Adipose tissue (tissue), 3 donors: ENCODE data around the gene EFR3B. TPM values are rescaled to one million over a fixed set of nuclear protein-coding genes. Genes with fewer than 3 reads are reported as not detected.

ENCODE experiments used
- H3K27ac ChIP-seq: one replicate; pipeline ENCODE4 v1.5.1; 2013; ENCODE audit warnings: low read depth, low read length
- WGBS, 3 donors: extraction: QIAGEN DNeasy Blood & Tissue Kit; methylation state at CpG; one replicate each; pipeline ENCODE4 v1.1.7; 2013; 5-methylcytosine and 5-hydroxymethylcytosine counted together
- polyA plus RNA-seq, 3 donors: library from polyadenylated mRNA; stranded (reverse); fragments of 200-250 nt; gene quantifications; one replicate each; pipeline ENCODE4 v1.2.3, GENCODE V29; 2013
- donor health status: healthy with polysubstance abuse.
- donor health status: Bipolar disorder and iron deficiency.
- donor health status: healthy.

The EFR3B gene
- polyA plus RNA-seq, 3 donors: 0.18 to 1.1 (median 0.49) TPM

DNA sequence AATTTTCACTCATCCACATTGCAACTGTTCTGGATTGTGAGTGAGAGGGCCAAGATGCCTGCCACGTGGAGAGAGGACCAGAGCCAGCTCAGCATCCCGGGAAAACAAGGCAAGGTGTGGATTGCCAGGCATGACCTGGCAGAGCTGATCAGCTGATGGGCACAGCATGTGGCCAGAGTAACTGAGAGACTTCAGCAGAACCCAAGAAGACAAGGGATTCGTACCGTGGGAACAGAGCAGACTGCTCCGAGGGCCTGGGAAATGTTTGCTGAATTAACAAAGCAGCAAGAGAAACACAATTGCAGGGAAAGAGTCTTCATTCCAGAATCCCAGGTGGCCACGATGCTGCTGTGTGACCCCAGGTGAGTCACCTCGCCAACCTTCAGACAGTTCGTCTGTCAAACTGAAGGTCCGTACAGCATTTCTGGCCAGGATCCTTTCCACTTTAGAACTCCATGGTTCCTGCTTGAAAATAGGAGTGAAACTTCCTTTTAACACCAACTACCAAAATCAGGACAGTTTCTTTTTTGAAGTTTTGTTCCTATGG lies 152.8 kb downstream of the EFR3B start:
- WGBS, 3 donors: 43 to 90% (median 87%) methylated on average over 9 of the region's 9 CpGs
- no peak overlapping the region for H3K27ac ChIP-seq

DNA sequence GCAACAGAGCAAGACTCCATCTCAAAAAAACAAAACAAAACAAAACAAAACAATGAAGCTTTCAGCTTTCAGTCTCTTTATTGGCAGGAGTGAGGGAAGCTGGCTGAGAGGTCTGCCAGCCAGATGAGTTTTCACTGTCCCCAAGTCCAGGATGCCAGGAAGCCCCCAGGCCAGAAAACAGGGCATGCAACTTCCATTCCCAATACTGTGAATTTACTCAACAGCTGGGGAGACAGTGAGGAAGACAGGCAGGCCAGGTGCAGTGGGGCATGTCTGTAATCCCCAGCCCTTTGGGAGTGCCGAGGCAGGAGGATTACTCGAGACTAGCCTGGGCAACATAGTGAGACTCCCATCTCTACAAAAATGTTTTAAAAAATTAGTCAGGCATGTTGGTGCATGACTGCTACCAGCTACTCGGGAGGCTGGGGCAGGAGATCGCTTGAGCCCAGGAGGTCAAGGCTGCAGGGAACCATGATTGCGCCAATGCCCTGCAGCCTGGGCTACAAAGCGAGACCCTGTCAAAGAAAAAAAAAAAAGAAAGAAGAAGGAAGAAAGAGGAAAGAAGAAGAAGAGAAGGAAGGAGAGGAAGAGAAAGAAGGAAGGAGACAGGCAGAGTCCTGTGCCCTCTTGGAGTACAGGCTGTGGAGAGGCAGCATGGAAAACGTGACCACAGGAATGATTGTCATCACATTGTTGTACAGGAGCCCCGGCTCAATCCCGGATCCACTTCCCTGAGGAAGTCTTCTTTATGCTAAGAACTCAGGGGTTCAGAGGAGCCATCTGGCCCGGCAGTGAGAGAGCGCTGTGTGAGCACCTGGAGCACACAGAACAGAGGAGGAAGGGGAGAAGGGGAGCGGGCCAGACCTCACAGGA lies 155.7 kb downstream of the EFR3B start:
- no peak overlapping the region for H3K27ac ChIP-seq
- 54 to 69% (median 54%) methylated on average over 12 of the region's 12 CpGs for WGBS, 3 donors

DNA sequence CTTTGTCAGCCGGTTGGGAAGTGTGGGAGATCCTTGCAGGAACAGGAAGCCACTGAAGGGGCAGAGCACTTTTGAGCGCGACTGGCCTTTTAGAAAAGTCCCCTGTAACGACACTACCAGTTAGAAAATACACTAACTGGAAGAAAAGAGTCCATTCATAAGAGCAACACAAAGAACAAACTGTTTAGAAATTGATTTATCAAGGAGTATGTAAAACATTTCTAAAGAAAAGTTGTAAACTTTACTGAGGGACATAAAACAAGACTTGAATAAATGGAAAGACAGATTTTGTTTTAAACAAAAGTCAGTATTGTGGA lies 156.3 kb downstream of the EFR3B start:
- H3K27ac ChIP-seq: no peak overlapping the region
- 32 to 57% (median 33%) methylated on average over 4 of the region's 4 CpGs for WGBS, 3 donors

DNA sequence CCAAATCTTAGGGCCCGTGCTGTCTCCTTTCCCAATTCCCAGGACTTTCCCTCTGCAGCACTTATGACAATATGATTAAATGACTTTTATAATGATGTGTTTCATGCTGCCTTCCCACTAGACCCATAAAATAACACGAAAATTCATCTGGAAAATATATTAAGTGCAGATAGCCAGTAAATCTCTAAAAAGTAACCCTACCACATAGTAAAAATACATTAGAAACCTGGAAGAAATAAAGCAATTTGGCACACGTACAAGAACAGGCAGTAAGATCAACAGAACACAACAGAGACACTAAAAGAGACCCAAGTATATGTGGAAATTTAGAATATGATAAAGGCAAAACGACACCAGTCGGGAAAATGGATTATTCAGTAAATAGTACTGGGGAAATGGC lies 156.7 kb downstream of the EFR3B start:
- no peak overlapping the region for H3K27ac ChIP-seq
- 66 to 85% (median 66%) methylated on average over 5 of the region's 5 CpGs for WGBS, 3 donors

DNA sequence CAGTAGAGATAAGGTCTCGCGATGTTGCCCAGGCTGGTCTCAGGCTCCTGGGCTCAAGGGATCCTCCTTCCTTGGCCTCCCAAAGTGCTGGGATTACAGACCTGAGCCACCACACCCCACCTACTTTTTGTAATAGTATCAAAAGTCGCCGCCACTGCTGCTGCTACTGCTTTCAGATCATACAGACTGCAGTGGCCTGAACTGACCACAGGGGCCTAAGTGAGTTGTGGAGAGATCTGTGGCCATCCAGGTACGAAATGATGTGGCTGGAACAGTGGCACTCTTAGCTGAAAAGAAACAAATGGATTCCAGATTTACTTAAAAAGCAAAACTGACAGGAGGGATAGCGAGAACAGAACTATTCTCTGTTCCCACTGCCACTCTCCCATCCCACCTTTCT lies 159.4 kb downstream of the EFR3B start:
- no peak overlapping the region for H3K27ac ChIP-seq
- WGBS, 3 donors: 75 to 90% (median 87%) methylated on average over 6 of the region's 6 CpGs

DNA sequence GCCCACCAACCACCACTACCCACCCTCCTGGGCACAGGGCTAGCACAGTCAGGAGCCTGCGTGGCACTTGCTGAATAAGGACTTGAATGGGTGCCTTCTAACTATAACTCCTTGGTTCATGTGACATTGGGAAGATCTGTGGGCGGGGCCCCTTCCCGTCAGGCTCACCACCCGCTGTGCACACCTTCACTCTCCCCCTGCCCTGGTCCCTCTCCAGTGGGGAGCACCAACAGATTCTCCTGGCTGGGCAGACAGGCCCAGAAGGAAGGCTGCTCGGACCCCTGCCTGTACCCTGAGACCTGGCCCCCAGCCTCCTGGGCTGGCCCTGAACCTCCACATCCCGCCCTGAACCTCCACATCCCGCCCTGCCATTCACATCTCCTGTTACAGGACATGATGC lies 159.9 kb downstream of the EFR3B start:
- H3K27ac ChIP-seq: no peak overlapping the region
- WGBS, 3 donors: 95 to 96% (median 95%) methylated on average over 7 of the region's 7 CpGs

DNA sequence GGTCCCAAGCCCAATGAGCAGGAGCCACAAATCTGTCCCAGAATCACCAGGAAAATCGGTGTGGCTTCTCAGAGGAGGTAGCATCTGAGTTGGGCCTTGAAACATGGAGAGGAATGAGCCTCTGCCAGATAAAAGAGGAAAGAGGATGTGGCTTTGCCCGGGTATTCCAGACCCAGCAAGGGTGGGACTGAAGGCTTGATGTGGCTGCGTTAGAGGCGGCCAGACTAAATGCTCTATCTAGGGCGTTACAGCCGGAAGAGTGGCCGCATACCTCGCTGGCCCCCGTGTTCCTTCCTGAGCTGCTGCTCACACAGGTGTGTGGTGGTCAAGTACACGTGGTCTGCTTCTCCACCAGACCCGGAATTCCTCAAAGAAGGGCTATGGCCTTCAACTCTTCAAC lies 160.4 kb downstream of the EFR3B start:
- no peak overlapping the region for H3K27ac ChIP-seq
- WGBS, 3 donors: 57 to 82% (median 70%) methylated on average over 11 of the region's 11 CpGs

DNA sequence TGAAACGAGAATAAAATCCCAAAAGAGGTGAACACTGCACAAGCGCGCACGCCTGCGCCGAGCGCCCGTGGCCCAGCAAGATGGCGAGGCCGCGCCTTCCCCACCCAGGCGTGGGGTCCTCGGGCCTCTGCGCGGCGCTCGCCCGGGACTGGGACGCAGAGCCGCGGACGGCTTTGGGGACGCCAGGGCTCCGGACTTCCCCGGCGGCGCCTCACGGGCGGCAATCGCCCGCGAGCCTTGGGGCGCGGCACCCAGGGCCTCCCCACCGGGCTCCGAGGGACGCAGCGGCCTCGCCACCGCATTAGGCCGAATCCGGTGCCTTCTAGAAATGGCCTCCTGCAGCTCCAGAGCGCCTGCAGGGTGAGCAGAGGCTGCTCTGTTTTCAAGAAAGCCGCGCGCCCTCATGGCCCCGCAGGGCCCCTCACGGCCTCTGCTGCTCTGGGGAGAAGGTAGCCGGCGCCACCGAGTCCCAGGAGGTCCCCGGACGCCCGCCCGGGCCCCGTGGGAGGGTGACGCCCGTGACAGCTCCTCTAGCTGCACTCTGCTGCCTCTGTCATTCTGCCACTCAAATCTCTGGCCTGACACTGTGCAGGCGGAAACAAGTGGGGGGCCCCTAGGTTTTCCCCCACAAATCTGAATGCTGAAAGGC lies 162.4 kb downstream of the EFR3B start:
- 28 to 45% (median 35%) methylated on average over 56 to 59 of the region's 59 CpGs for WGBS, 3 donors

DNA sequence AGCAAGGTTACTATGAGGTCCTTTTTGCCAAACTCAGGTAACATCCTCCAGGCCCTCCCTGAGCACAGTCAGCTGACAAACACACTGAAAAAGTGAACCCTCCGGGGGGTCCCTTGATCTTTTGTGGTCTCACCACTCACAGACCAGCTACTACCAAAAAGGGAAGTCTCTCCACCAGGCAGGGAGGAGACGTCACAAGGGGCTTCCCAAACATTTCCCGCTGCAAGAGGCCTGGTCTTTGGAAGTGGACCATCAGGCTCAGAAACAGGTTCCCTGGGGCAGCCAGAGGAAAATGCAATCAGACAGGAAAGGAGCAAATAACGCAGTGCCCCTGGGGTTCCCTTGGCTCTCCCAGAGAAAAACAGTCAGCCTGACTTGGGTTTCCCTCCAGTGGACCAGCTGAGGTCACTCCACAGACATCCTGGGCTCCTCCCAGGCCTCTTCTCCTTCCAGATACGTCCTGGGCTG lies 165.2 kb downstream of the EFR3B start:
- WGBS, 3 donors: 38 to 81% (median 38%) methylated on average over 5 of the region's 5 CpGs
- no peak overlapping the region for H3K27ac ChIP-seq

More for the DNA sequence above, 162.4 kb downstream of the EFR3B start:
- H3K27ac ChIP-seq: no peak overlapping the region

Other genes starting within 250 kb of the EFR3B start
- 10 to 100 TPM; 15.5 to 23.1 (median 20.7) TPM for gene PTRHD1, start 248.7 kb upstream of the EFR3B start, polyA plus RNA-seq
- gene CENPO, start 248.7 kb upstream of the EFR3B start, polyA plus RNA-seq: 1 to 10 TPM in 2 of 3 donors, under 1 TPM in 1; 0.99 to 3.1 (median 2.5) TPM
- 100 to 1,000 TPM in 1 of 3 donors, 10 to 100 TPM in 2; 16.4 to 120 (median 96.4) TPM for gene ADCY3, start 121.8 kb upstream of the EFR3B start, polyA plus RNA-seq
- 10 to 100 TPM in 1 of 3 donors, 1 to 10 TPM in 2; 2.1 to 10.9 (median 3.7) TPM for gene DNAJC27, start 70.1 kb upstream of the EFR3B start, polyA plus RNA-seq
- gene POMC, start 126.5 kb downstream of the EFR3B start, polyA plus RNA-seq: 1 to 10 TPM; 5.5 to 9.8 (median 6.5) TPM